GM19238 (cell line): ENCODE measurements around the gene LINS1.
"Not testable (repeated sequence)": the region's sequence is repeated elsewhere in the genome, so short reads cannot be mapped to it uniquely, and the experiment has no call there.

Source experiments
- DNase-seq: peaks from one replicate; pipeline ENCODE4 v3.0.0; 2011; ENCODE audit warnings: low spot score; ENCODE audit not compliant: insufficient read length

The LINS1 gene

GRCh38 chr15:100601617-100602063, 344 bp downstream of the LINS1 start:
- no peak for DNase-seq

GRCh38 chr15:100601163-100601562, 821 bp downstream of the LINS1 start:
- no peak for DNase-seq

GRCh38 chr15:100598655-100599054, 3.3 kb downstream of the LINS1 start:
- no peak for DNase-seq

GRCh38 chr15:100597862-100598261, 4.1 kb downstream of the LINS1 start:
- no peak for DNase-seq

GRCh38 chr15:100596792-100597191, 5.2 kb downstream of the LINS1 start:
- DNase-seq = peak; percentile 13

- no peak for DNase-seq
These were observed 6.0 kb downstream of the LINS1 start for GRCh38 chr15:100595964-100596363.

GRCh38 chr15:100593431-100593830, 8.6 kb downstream of the LINS1 start:
- DNase-seq = no peak

- DNase-seq = no peak
These were observed 9.1 kb downstream of the LINS1 start for GRCh38 chr15:100592898-100593297.

GRCh38 chr15:100591835-100592234, 10.1 kb downstream of the LINS1 start:
- no peak for DNase-seq

- not testable (repeated sequence) for DNase-seq
These were observed 10.8 kb downstream of the LINS1 start for GRCh38 chr15:100591163-100591562.

GRCh38 chr15:100588638-100589242, 13.2 kb downstream of the LINS1 start:
- DNase-seq = no peak

- no peak for DNase-seq
These were observed 21.6 kb downstream of the LINS1 start for GRCh38 chr15:100580414-100580813.

GRCh38 chr15:100573526-100573925, 28.5 kb downstream of the LINS1 start:
- no peak for DNase-seq

- no peak for DNase-seq
These were observed 29.5 kb downstream of the LINS1 start for GRCh38 chr15:100572362-100572983.

- no peak for DNase-seq
These were observed 30.3 kb downstream of the LINS1 start for GRCh38 chr15:100571592-100572167.

GRCh38 chr15:100570735-100571313, 31.2 kb downstream of the LINS1 start:
- DNase-seq = peak; percentile 19

- DNase-seq = no peak
These were observed 31.7 kb downstream of the LINS1 start for GRCh38 chr15:100570275-100570674.

GRCh38 chr15:100569391-100569790, 32.6 kb downstream of the LINS1 start:
- DNase-seq = no peak

- DNase-seq = no peak
These were observed 34.9 kb downstream of the LINS1 start for GRCh38 chr15:100566850-100567628.

- DNase-seq = no peak
These were observed 36.4 kb downstream of the LINS1 start for GRCh38 chr15:100565591-100565990.

- DNase-seq = no peak
These were observed 41.7 kb downstream of the LINS1 start for GRCh38 chr15:100560323-100560722.

- no peak for DNase-seq
These were observed 42.7 kb downstream of the LINS1 start for GRCh38 chr15:100559330-100559729.
